ENCODE data around the gene TRMT61B. TPM values are rescaled to one million over a fixed set of nuclear protein-coding genes. Genes with fewer than 3 reads are reported as not detected.

The TRMT61B gene
- total and polyA plus RNA-seq, 10 of the 15 experiments (the other 5 are each of a cell fraction or from before 2014, with no cell fraction given) = 12.8 to 23.7 (median 18.1) TPM

- Histone ChIP-seq H3K9ac (ENCODE audit: control insufficient read depth, insufficient read depth, low read length) (no peak overlapping the region), H3K9me3 (replicated peaks; ENCODE audit: control insufficient read depth, insufficient read depth, low read length) (no peaks in the 10 kb centered on the region), H3K27ac (ENCODE audit: control insufficient read depth, insufficient read depth) (no peak overlapping the region), H3K27me3 (replicated peaks in 1 of 2; ENCODE audit: control insufficient read depth in 2 of 2, insufficient read depth in 2 of 2, low read length in 1 of 2) (no peaks in the 10 kb centered on the region), H3K79me2 (ENCODE audit: control insufficient read depth, insufficient read depth, low read length) (peaks cover 66% of the 10 kb centered on the region), H3K36me3 (ENCODE audit: control insufficient read depth in 2 of 2, insufficient read depth in 2 of 2, low read length in 1 of 2) (peaks cover 16 to 30% of the 10 kb centered on the region in 2 experiments), H2AFZ (ENCODE audit: control insufficient read depth, low read depth, low read length) (no peak overlapping the region), H3K4me3 (no peak overlapping the region), H3K4me1 (ENCODE audit: control insufficient read depth, insufficient read depth, low read length) (no peaks in the 10 kb centered on the region), H4K20me1 (ENCODE audit: control insufficient read depth, insufficient read depth) (no peaks in the 10 kb centered on the region), H3K4me2 (ENCODE audit: control insufficient read depth, insufficient read depth) (no peak overlapping the region)
- DNase-seq (ENCODE audit: low read depth, low spot score) = no peak
- TF ChIP-seq HSF1 (IDR thresholded peaks at IDR 0.05; ENCODE audit: low read depth, low read length) (no peak), USF2 (IDR thresholded peaks at IDR 0.05; ENCODE audit: borderline replicate concordance, low read depth, low read length) (no peak), KAT2A (conservative IDR thresholded peaks at IDR 0.05; ENCODE audit: control insufficient read depth, low read depth, low read length) (no peak), ESRRA (IDR thresholded peaks at IDR 0.05; ENCODE audit: low read length) (no peak), ZNF622 (IDR thresholded peaks at IDR 0.05) (no peak), EED (IDR thresholded peaks at IDR 0.05; ENCODE audit: low read depth) (no peak), ZNF384 (IDR thresholded peaks at IDR 0.05; ENCODE audit: borderline replicate concordance, low read depth, low read length) (no peak), STAT1 (conservative IDR thresholded peaks at IDR 0.05) (no peak), IRF4 (IDR thresholded peaks at IDR 0.05; ENCODE audit: low read depth, low read length) (no peak), BCL3 (IDR thresholded peaks at IDR 0.05; ENCODE audit: borderline replicate concordance, insufficient read depth, low read depth, low read length, poor library complexity, severe bottlenecking) (no peak), IRF3 (IDR thresholded peaks at IDR 0.05) (no peak), ATF3 (IDR thresholded peaks at IDR 0.05; ENCODE audit: borderline replicate concordance, extremely low read depth, low read depth, low read length) (no peak), RFX5 (IDR thresholded peaks at IDR 0.05; ENCODE audit: low read depth, low read length) (no peak), MAX (IDR thresholded peaks at IDR 0.05; ENCODE audit: low read depth, low read length) (no peak), YY1 (IDR thresholded peaks at IDR 0.05; ENCODE audit: low read depth, low read length) (no peak), ZBTB11 (CRISPR knock-in tag; IDR thresholded peaks at IDR 0.05) (no peak)
- no peak for ATAC-seq
- ChIA-PET POLR2A (interaction anchor here (1.0 kb wide), 1 partner anchor 9 kb away, joined by 3 read pairs; no protein-coding TSS in a partner anchor), SMC1A (ENCODE audit: uncharacterized antibody, unreplicated experiment) (no interaction called here), CTCF (no interaction called here), RAD21 (ENCODE audit: unreplicated experiment) (no interaction called here)
- BruUV-seq (replicated peaks) = no TSS peak
- in situ Hi-C loops (cut with MboI) = no loop called here
- no peak for FAIRE-seq
- intact Hi-C loops (cut with micrococcal nuclease; ENCODE audit: unreplicated experiment) = no loop called here
- 67% methylated on average over 4 of the region's 4 CpGs for WGBS (ENCODE audit: insufficient coverage, insufficient replicate concordance, low lambda C conversion rate, missing lambda C conversion rate)
Observed at GRCh38 chr2:28906376-28906775, 36.3 kb upstream of the TRMT61B start.

Measured in GM12878 (cell line).